Testis (tissue), 5 donors: ENCODE data around the gene RMI1. TPM values are rescaled to one million over a fixed set of nuclear protein-coding genes. Genes with fewer than 3 reads are reported as not detected.

ENCODE experiments used
- DNase-seq: peaks from one replicate; pipeline ENCODE4 v3.0.0-alpha.2; 2019
- H3K27ac ChIP-seq, 2 donors: fragments of 200-600 bp; sonication (generic); one replicate each; pipeline ENCODE4 v1.5.1; 2019
- H3K27me3 ChIP-seq: fragments of 200-600 bp; sonication (generic); one replicate; pipeline ENCODE4 v1.5.1; 2019
- H3K36me3 ChIP-seq: fragments of 200-600 bp; sonication (generic); one replicate; pipeline ENCODE4 v1.5.1; 2017; ENCODE audit warnings: low read depth; ENCODE audit errors: missing control alignments
- H3K4me1 ChIP-seq: fragments of 200-600 bp; sonication (generic); one replicate; pipeline ENCODE4 v1.5.1; 2019
- H3K4me3 ChIP-seq, 2 donors: fragments of 200-600 bp; sonication (generic); one replicate each; pipeline ENCODE4 v1.5.1; 2017 to 2019
- H3K9me3 ChIP-seq: fragments of 200-600 bp; sonication (generic); one replicate; pipeline ENCODE4 v1.5.1; 2017
- POLR2A ChIP-seq: fragments of 450-650 bp; IDR thresholded peaks from one replicate; pipeline ENCODE4 v1.6.1; 2017; ENCODE audit warnings: antibody characterized with exemption, mild to moderate bottlenecking, moderate library complexity
- WGBS, 2 donors: methylation state at CpG; one replicate each; pipeline ENCODE4 v1.1.5; 2018; 5-methylcytosine and 5-hydroxymethylcytosine counted together
- intact Hi-C: fragments of 100-400 bp; cut with DNase I; formaldehyde crosslinking; loops from one replicate; pipeline ENCODE4 v1.15.1; 2023; ENCODE audit warnings: low total_unique reads
- long read RNA-seq, 2 donors: transcript quantifications; one replicate each; lab custom pipeline, GENCODE V29; 2026
- polyA plus RNA-seq: library from polyadenylated mRNA; stranded (reverse); fragments of 350-450 nt; fragmentation: Illumina TruSeq; extraction: RNeasy Lipid Tissue Mini Kit (QIAGEN cat#74804); gene quantifications from one replicate; pipeline ENCODE4 v1.2.3, GENCODE V29; 2014; ENCODE audit warnings: low read depth, low replicate concordance; ENCODE audit not compliant: insufficient read depth
- total RNA-seq, 2 donors: library from RNA; depleted of rRNA; stranded (reverse); fragments of >200 nt; gene quantifications; one replicate each; pipeline ENCODE4 v1.2.3, GENCODE V29; 2016
- TF ChIP-seq, protein P1 (sequence below), 3 experiments: fragments of 450-650 bp in 2 of 3; fragments of 200-600 bp in 1 of 3; sonication (generic) in 1 of 3; IDR thresholded peaks; one replicate each; pipeline ENCODE4 v1.5.1; 2016 to 2019; ENCODE audit warnings: antibody characterized with exemption in 3 of 3, mild to moderate bottlenecking in 2 of 3, moderate library complexity in 1 of 3

The RMI1 gene
- total RNA-seq (10 to 100 TPM; 12.0 to 13.9 TPM), polyA plus RNA-seq (10.7 TPM)
- long read RNA-seq, donor 1, transcript RMI1-202 (3 exons, 1,553 nt) = major isoform, 6 of 7 reads
- long read RNA-seq, donor 1, partial matches to known transcripts = 0 of 7 reads
- long read RNA-seq, donor 1, other reads (novel, unspliced or antisense) = 0 of 7 reads
- long read RNA-seq, donor 2, transcript RMI1-202 (3 exons, 1,553 nt) = major isoform, 6 of 8 reads
- long read RNA-seq, donor 2, partial matches to known transcripts = 0 of 8 reads
- long read RNA-seq, donor 2, other reads (novel, unspliced or antisense) = 0 of 8 reads

DNA sequence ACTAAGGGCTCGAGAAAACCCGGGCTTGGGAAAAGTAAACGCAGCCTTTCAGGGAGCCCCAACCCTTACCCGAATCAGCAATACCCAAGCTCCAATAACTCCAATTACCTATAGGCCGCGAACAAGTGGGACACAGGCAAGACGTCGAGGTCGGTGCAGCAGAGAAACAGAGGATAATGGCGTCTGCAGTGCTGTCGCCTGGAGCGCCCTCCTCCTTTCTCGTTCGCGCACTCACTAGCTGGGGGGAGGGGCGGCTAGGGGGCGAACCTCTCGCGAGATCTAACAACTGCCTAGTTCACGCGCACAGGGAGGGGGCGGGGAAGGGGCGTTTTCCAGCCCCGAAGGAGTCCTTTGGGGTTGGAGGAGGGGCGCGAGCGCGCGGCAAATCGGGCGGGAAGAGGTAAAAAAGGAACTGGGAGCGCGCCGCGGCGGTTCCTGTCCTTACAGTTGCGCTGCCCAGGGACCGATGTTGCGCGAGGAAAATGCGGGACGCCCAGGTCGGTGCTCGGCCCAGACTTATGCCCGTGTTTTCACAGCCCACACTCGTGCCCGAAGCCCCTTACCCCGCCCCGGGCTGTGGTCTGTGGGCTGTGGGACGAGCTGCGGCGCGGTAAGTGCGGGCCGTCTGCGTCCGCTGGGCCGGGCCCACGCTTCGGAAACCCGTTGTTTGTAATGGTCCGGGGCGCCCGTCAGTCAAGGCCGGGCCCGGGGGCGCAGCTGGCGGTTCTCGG, at the start of gene RMI1:
RMI1 (plus strand) TSS at position 411 of the 731 bp plus-strand sequence. CDS start 20,182 bp downstream, outside the sequence.
- H3K36me3 ChIP-seq = no peaks in the 10 kb centered on the region
- H3K4me1 ChIP-seq = peaks cover 12% of the 10 kb centered on the region
- DNase-seq = peak; percentile 99
- H3K27ac ChIP-seq = peak within 1 kb of the TSS; percentile 98 to 100
- TF ChIP-seq, protein P1, sequence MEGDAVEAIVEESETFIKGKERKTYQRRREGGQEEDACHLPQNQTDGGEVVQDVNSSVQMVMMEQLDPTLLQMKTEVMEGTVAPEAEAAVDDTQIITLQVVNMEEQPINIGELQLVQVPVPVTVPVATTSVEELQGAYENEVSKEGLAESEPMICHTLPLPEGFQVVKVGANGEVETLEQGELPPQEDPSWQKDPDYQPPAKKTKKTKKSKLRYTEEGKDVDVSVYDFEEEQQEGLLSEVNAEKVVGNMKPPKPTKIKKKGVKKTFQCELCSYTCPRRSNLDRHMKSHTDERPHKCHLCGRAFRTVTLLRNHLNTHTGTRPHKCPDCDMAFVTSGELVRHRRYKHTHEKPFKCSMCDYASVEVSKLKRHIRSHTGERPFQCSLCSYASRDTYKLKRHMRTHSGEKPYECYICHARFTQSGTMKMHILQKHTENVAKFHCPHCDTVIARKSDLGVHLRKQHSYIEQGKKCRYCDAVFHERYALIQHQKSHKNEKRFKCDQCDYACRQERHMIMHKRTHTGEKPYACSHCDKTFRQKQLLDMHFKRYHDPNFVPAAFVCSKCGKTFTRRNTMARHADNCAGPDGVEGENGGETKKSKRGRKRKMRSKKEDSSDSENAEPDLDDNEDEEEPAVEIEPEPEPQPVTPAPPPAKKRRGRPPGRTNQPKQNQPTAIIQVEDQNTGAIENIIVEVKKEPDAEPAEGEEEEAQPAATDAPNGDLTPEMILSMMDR (IDR thresholded peaks at IDR 0.05) = peak in 1 of 3 experiments; percentile 27
- TF ChIP-seq POLR2A = peak; percentile 96
- H3K9me3 ChIP-seq = no peaks in the 10 kb centered on the region
- intact Hi-C loops = no loop called here
- H3K27me3 ChIP-seq = no peaks in the 10 kb centered on the region
- peak within 1 kb of the TSS; percentile 81 to 94 for H3K4me3 ChIP-seq
- WGBS, 2 donors = 0% methylated on average over 23 to 64 of the region's 69 CpGs

DNA sequence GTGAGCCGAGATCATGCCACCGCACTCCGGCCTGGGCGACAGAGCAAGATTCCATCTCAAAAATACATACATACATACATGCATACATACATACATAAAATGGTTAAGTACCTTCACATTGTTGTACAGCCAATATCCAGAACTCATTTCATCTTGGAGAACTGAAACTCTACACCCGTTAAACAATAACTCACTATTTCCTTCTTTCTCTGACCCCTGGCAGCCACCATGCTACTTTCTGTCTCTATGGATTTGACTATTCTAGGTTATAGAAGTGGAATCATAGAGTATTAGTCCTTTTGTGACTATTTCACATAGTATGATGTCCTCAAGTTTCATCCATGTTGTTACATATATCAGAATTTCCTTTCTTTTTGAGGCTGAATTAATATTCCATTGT, 49.7 kb upstream of the RMI1 start:
- Histone ChIP-seq H3K4me3 (no peak overlapping the region), H3K4me1 (no peaks in the 10 kb centered on the region), H3K27me3 (no peaks in the 10 kb centered on the region), H3K27ac (no peak overlapping the region), H3K9me3 (no peaks in the 10 kb centered on the region), H3K36me3 (no peaks in the 10 kb centered on the region)
- no peak for TF ChIP-seq POLR2A
- TF ChIP-seq, protein P1 (IDR thresholded peaks at IDR 0.05) = no peak
- no peak for DNase-seq
- intact Hi-C loops = no loop called here
- 91 to 92% methylated on average over 5 of the region's 5 CpGs for WGBS, 2 donors

DNA sequence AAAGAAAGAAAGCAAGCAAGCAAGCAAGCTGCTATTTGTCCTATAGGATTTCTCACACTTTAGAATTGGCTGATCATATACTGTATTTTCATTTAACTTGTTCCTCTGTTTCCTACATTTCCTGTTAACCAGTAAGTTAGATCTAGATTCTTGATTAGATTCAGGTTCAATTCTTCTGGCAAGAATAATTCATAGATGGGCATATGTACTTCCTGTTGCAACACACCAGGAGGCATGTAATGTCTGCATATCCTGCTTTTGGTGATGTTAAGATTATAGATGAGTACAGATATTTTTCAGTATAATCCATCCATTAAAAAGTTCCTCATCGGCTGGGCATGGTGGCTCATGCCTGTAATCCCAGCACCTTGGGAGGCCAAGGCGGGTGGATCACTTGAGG, 48.6 kb upstream of the RMI1 start:
- TF ChIP-seq, protein P1 (IDR thresholded peaks at IDR 0.05) = no peak
- 80 to 86% methylated on average over 2 of the region's 2 CpGs for WGBS, 2 donors
- intact Hi-C loops = no loop called here

DNA sequence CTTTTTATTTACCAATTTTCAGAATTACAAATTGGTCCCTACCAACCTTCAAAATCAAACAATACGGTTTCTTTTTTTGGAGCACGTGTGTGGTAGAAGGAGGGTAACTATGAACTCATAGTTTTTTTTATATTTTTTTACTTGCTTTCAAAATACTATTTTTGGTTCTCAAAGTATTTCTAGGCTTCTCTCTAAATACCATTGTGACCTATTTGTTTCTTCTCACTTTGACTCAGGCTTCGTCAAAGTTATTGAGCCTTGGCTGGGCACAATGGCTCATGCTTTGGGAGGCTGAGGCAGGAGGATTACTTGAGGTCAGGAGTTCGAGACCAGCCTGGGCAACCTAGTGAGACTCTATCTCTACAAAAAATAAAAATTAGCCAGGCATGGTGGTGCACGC, 47.8 kb upstream of the RMI1 start:
- TF ChIP-seq POLR2A = no peak
- TF ChIP-seq, protein P1 (IDR thresholded peaks at IDR 0.05) = no peak
- WGBS, 2 donors = 86 to 92% methylated on average over 5 of the region's 5 CpGs
- no peak overlapping the region for H3K4me3 ChIP-seq
- DNase-seq = no peak
- peaks cover 4% of the 10 kb centered on the region for H3K4me1 ChIP-seq
- no peaks in the 10 kb centered on the region for H3K36me3 ChIP-seq
- H3K27ac ChIP-seq = no peak overlapping the region
- intact Hi-C loops = no loop called here
- no peaks in the 10 kb centered on the region for H3K27me3 ChIP-seq
- no peaks in the 10 kb centered on the region for H3K9me3 ChIP-seq

More for the DNA sequence above, 48.6 kb upstream of the RMI1 start:
- no peak for DNase-seq
- Histone ChIP-seq H3K27me3 (no peaks in the 10 kb centered on the region), H3K4me3 (no peak overlapping the region), H3K36me3 (no peaks in the 10 kb centered on the region), H3K4me1 (no peaks in the 10 kb centered on the region), H3K9me3 (no peaks in the 10 kb centered on the region), H3K27ac (no peak overlapping the region)
